HEK293 (cell line): ENCODE data around the gene C16orf74.

Source experiments
- GFI1B ChIP-seq: fragments of 450-650 bp; formaldehyde crosslinking; IDR thresholded peaks from 2 replicates; pipeline ENCODE4 v1.5.1; 2016; ENCODE audit warnings: missing biosample characterization, missing genetic modification characterization
- KLF16 ChIP-seq: fragments of 450-650 bp; formaldehyde crosslinking; IDR thresholded peaks from 2 replicates; pipeline ENCODE4 v1.5.1; 2017; ENCODE audit warnings: missing biosample characterization, missing genetic modification characterization
- YY1 ChIP-seq: fragments of 450-650 bp; formaldehyde crosslinking; IDR thresholded peaks from 2 replicates; pipeline ENCODE4 v1.5.1; 2018; ENCODE audit warnings: missing biosample characterization, missing genetic modification characterization
- ZNF10 ChIP-seq: fragments of 450-650 bp; formaldehyde crosslinking; IDR thresholded peaks from 2 replicates; pipeline ENCODE4 v1.5.1; 2017; ENCODE audit warnings: missing biosample characterization, missing genetic modification characterization
- TF ChIP-seq, protein P1 (sequence below): fragments of 450-650 bp; formaldehyde crosslinking; IDR thresholded peaks from 2 replicates; pipeline ENCODE4 v1.5.1; 2016; ENCODE audit warnings: missing biosample characterization, missing genetic modification characterization
- TF ChIP-seq, protein P2 (sequence below): fragments of 450-650 bp; formaldehyde crosslinking; IDR thresholded peaks from 2 replicates; pipeline ENCODE4 v1.5.1; 2016; ENCODE audit warnings: missing biosample characterization, missing genetic modification characterization

DNA sequence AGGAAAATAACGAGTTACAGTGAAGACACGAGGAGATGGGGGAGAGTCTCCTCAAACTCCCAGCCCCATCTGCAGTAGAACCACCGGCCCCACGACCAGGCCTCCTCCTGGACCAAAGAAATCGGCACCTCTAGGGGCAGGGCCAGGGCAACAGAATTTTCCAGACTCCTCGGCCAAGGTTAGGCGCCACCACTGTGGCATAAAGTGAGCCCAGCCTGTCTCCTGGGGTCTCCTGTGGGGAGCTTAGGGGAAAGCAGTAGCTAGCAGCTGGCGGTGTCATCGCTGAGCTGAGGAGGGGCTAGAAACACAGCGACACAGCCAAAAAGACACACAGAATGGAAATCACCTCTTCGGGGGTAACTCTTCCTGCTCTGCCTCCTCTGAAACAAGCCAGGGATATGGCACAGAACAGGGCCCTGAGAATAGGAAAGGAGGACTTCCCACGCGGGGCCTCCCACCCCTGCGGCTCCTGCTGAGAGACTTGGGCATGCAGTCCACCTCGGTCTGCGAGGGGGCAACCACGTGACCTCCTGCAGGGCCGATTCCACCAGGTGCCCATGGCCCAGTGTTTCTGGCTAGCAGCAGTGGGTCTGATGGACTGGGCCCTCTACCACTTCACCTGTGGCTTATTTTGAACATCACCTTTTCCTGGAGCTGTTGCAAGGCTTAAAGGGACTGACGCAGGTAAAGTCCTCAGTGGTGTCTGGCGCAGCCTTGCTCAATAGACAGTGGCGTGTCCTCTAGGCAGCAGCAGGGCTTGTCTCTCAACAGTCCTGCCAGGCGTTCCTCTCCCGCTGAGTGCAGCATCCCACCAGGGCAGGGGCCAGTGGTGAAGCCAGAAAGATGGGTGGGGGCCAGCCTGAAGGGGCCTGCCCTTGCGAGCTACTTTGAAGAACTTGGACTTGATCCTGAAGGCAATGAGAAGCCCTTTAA is 55.4 kb downstream of the C16orf74 start:
- TF ChIP-seq, protein P1, sequence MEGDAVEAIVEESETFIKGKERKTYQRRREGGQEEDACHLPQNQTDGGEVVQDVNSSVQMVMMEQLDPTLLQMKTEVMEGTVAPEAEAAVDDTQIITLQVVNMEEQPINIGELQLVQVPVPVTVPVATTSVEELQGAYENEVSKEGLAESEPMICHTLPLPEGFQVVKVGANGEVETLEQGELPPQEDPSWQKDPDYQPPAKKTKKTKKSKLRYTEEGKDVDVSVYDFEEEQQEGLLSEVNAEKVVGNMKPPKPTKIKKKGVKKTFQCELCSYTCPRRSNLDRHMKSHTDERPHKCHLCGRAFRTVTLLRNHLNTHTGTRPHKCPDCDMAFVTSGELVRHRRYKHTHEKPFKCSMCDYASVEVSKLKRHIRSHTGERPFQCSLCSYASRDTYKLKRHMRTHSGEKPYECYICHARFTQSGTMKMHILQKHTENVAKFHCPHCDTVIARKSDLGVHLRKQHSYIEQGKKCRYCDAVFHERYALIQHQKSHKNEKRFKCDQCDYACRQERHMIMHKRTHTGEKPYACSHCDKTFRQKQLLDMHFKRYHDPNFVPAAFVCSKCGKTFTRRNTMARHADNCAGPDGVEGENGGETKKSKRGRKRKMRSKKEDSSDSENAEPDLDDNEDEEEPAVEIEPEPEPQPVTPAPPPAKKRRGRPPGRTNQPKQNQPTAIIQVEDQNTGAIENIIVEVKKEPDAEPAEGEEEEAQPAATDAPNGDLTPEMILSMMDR (tag by site-specific recombination): no peak
- TF ChIP-seq KLF16 (tag by site-specific recombination) (no peak), YY1 (tag by site-specific recombination) (no peak), GFI1B (tag by site-specific recombination) (no peak), ZNF10 (tag by site-specific recombination) (no peak)
- TF ChIP-seq, protein P2, sequence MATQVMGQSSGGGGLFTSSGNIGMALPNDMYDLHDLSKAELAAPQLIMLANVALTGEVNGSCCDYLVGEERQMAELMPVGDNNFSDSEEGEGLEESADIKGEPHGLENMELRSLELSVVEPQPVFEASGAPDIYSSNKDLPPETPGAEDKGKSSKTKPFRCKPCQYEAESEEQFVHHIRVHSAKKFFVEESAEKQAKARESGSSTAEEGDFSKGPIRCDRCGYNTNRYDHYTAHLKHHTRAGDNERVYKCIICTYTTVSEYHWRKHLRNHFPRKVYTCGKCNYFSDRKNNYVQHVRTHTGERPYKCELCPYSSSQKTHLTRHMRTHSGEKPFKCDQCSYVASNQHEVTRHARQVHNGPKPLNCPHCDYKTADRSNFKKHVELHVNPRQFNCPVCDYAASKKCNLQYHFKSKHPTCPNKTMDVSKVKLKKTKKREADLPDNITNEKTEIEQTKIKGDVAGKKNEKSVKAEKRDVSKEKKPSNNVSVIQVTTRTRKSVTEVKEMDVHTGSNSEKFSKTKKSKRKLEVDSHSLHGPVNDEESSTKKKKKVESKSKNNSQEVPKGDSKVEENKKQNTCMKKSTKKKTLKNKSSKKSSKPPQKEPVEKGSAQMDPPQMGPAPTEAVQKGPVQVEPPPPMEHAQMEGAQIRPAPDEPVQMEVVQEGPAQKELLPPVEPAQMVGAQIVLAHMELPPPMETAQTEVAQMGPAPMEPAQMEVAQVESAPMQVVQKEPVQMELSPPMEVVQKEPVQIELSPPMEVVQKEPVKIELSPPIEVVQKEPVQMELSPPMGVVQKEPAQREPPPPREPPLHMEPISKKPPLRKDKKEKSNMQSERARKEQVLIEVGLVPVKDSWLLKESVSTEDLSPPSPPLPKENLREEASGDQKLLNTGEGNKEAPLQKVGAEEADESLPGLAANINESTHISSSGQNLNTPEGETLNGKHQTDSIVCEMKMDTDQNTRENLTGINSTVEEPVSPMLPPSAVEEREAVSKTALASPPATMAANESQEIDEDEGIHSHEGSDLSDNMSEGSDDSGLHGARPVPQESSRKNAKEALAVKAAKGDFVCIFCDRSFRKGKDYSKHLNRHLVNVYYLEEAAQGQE (tag by site-specific recombination): no peak
